CD4-positive, alpha-beta T cell (primary cell): Measurements from ENCODE around the gene BACE2. TPM values are rescaled to one million over a fixed set of nuclear protein-coding genes. Genes with fewer than 3 reads are reported as not detected.

Experiments
- ATAC-seq: fragments of 200-7000 bp; cut with Tn5 transposase; one replicate; pipeline ENCODE4 v1.10.0; 2022; ENCODE audit warnings: mild to moderate bottlenecking; ENCODE audit not compliant: poor library complexity
- CTCF ChIA-PET: fragments of 350-600 bp; sonication (Branson Sonifier 250); formaldehyde crosslinking; loops from one replicate; lab custom pipeline; 2021; ENCODE audit warnings: antibody characterized with exemption, inconsistent platforms; lab: Charles Lee
- POLR2A ChIA-PET: fragments of 350-600 bp; sonication (Branson Sonifier 250); formaldehyde crosslinking; loops from one replicate; lab custom pipeline; 2021; ENCODE audit warnings: antibody characterized with exemption, inconsistent platforms; lab: Charles Lee
- DNase-seq, 14 experiments: peaks; one replicate each; pipeline ENCODE4 v3.0.0-alpha.2; 2013 to 2020; ENCODE audit warnings: mixed read lengths in 2 of 14
- H3K27ac ChIP-seq, 2 donors: one replicate each; pipeline versions ENCODE4 v1.5.1 to v1.7.0; 2013; ENCODE audit warnings: low read length in 2 of 2, low read depth in 1 of 2, mild to moderate bottlenecking in 1 of 2
- H3K27me3 ChIP-seq, 2 experiments: 1 replicate in 1 of 2; 2 replicates in 1 of 2; pipeline versions ENCODE4 v1.6.1 to v1.7.0; 2013; ENCODE audit warnings: low read length in 2 of 2, control low read depth in 1 of 2, mild to moderate bottlenecking in 1 of 2, moderate library complexity in 1 of 2; ENCODE audit not compliant: insufficient read depth in 2 of 2, control insufficient read depth in 1 of 2
- H3K36me3 ChIP-seq: one replicate; pipeline ENCODE4 v1.6.1; 2013; ENCODE audit warnings: low read length, control low read depth; ENCODE audit not compliant: insufficient read depth
- H3K4me1 ChIP-seq: one replicate; pipeline ENCODE4 v1.6.1; 2013; ENCODE audit warnings: low read length, control low read depth; ENCODE audit not compliant: insufficient read depth
- H3K4me3 ChIP-seq: one replicate; pipeline ENCODE4 v1.5.1; 2013; ENCODE audit warnings: mild to moderate bottlenecking, low read length, moderate library complexity
- H3K9me3 ChIP-seq, 2 experiments: 1 replicate in 1 of 2; 2 replicates in 1 of 2; pipeline versions ENCODE4 v1.6.1 to v1.7.0; 2013; ENCODE audit warnings: low read length in 2 of 2, mild to moderate bottlenecking in 2 of 2, control low read depth in 1 of 2, moderate library complexity in 1 of 2; ENCODE audit not compliant: control insufficient read depth in 1 of 2, insufficient read depth in 1 of 2
- H3K27ac Mint-ChIP-seq: one replicate; pipeline ENCODE4 v1.8.0; 2020; ENCODE audit warnings: mixed read lengths
- H3K27me3 Mint-ChIP-seq: one replicate; pipeline ENCODE4 v1.8.0; 2021; ENCODE audit warnings: mixed read lengths
- H3K36me3 Mint-ChIP-seq: one replicate; pipeline ENCODE4 v1.8.0; 2021; ENCODE audit warnings: low read depth, mixed read lengths
- H3K4me1 Mint-ChIP-seq: one replicate; pipeline ENCODE4 v1.8.0; 2021; ENCODE audit warnings: low read depth, mixed read lengths
- H3K4me3 Mint-ChIP-seq: one replicate; pipeline ENCODE4 v1.8.0; 2020; ENCODE audit warnings: mild to moderate bottlenecking, mixed read lengths
- H3K9me3 Mint-ChIP-seq: one replicate; pipeline ENCODE4 v1.8.0; 2020; ENCODE audit warnings: mixed read lengths
- intact Hi-C, 2 experiments: fragments of 100-400 bp; cut with DNase I in 1 of 2; cut with micrococcal nuclease in 1 of 2; formaldehyde crosslinking; loops; one replicate each; pipeline versions ENCODE4 v1.15.1 to v1.9.0; 2023 to 2025; cut with DNase I, micrococcal nuclease
- total RNA-seq, 174 experiments: library from RNA in 2 of 174; stranded (reverse) in 2 of 174; gene quantifications; one replicate each; pipeline ENCODE4 v1.2.3 and lab custom pipeline; 2021 to 2026
- TF ChIP-seq, protein P1 (sequence below): fragments of 200-600 bp; IDR thresholded peaks from one replicate; pipeline ENCODE4 v1.8.0; 2022; ENCODE audit warnings: antibody characterized with exemption, mild to moderate bottlenecking

Gene BACE2
- total RNA-seq, 2 experiments from 2014 or later, result 0.16 TPM; not detected in 1

DNA sequence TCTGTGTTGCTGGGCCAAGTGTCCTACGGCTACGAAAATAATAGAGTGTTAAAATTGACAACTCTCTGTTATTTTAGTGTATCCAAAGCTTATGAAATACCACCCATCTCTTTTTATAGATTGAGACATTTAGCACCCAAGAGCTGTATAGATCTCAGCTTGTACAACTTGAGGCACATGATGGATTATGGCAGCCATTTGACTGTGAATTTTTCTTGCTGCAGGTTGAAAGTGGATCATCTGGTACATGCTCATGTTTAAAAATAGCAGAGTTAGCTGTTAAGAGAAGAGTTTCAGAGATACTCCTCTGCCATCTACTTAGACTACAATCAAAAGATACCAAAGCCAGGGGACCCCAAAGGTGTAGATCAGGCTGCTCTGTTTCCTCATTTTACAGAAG is 99.4 kb downstream of the BACE2 start:
- POLR2A ChIA-PET, result no interaction called here
- CTCF ChIA-PET, result no interaction called here
- H3K4me1 ChIP-seq, result no peaks in the 10 kb centered on the region

DNA sequence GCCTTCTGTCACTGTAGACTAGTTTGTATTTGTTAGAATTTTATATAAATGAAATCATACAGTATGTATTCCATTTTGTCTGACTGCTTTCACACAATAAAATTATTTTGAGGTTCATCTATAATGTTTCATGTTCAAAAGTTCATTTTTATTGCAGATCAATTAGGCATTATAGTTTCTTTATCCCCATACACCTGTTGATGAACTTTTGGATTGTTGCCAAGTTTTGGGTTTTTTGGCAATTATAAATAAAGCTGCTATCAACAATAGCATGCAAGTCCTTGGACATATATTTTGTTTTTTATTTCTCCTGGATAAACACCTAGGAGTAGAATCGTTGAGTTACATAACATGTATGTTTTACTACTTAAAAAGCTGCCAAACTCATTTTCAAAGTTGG is 101.6 kb downstream of the BACE2 start:
- Mint-ChIP-seq H3K4me3 (no peak overlapping the region), H3K27me3 (peaks cover 26% of the 10 kb centered on the region), H3K27ac (no peak overlapping the region), H3K9me3 (peaks cover 5% of the 10 kb centered on the region), H3K36me3 (no peaks in the 10 kb centered on the region), H3K4me1 (no peaks in the 10 kb centered on the region)
- no peaks in the 10 kb centered on the region for H3K4me1 ChIP-seq
- intact Hi-C loops, result no loop called here
- no peak overlapping the region for H3K4me3 ChIP-seq
- ChIA-PET POLR2A (no interaction called here), CTCF (no interaction called here)
- H3K36me3 ChIP-seq, result no peaks in the 10 kb centered on the region
- peaks cover 0 to 15% of the 10 kb centered on the region in 2 experiments for H3K9me3 ChIP-seq
- H3K27me3 ChIP-seq, result no peaks in the 10 kb centered on the region
- ATAC-seq (no peak), DNase-seq (no peak)
- H3K27ac ChIP-seq, result no peak overlapping the region
- TF ChIP-seq, protein P1, sequence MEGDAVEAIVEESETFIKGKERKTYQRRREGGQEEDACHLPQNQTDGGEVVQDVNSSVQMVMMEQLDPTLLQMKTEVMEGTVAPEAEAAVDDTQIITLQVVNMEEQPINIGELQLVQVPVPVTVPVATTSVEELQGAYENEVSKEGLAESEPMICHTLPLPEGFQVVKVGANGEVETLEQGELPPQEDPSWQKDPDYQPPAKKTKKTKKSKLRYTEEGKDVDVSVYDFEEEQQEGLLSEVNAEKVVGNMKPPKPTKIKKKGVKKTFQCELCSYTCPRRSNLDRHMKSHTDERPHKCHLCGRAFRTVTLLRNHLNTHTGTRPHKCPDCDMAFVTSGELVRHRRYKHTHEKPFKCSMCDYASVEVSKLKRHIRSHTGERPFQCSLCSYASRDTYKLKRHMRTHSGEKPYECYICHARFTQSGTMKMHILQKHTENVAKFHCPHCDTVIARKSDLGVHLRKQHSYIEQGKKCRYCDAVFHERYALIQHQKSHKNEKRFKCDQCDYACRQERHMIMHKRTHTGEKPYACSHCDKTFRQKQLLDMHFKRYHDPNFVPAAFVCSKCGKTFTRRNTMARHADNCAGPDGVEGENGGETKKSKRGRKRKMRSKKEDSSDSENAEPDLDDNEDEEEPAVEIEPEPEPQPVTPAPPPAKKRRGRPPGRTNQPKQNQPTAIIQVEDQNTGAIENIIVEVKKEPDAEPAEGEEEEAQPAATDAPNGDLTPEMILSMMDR, result no peak

More for the DNA sequence above, 99.4 kb downstream of the BACE2 start:
- H3K4me1 Mint-ChIP-seq, result no peaks in the 10 kb centered on the region
- peaks cover 26% of the 10 kb centered on the region for H3K27me3 Mint-ChIP-seq
- intact Hi-C loops, result no loop called here
- ATAC-seq (no peak), DNase-seq (no peak)
- no peaks in the 10 kb centered on the region for H3K36me3 ChIP-seq
- H3K36me3 Mint-ChIP-seq, result no peaks in the 10 kb centered on the region
- TF ChIP-seq, protein P1, result no peak
- H3K9me3 ChIP-seq, result peaks cover 0 to 11% of the 10 kb centered on the region in 2 experiments
- no peaks in the 10 kb centered on the region for H3K27me3 ChIP-seq
- H3K4me3 Mint-ChIP-seq, result no peak overlapping the region
- peaks cover 5% of the 10 kb centered on the region for H3K9me3 Mint-ChIP-seq
- H3K4me3 ChIP-seq, result no peak overlapping the region
- H3K27ac Mint-ChIP-seq, result no peak overlapping the region
- H3K27ac ChIP-seq, result no peak overlapping the region

DNA sequence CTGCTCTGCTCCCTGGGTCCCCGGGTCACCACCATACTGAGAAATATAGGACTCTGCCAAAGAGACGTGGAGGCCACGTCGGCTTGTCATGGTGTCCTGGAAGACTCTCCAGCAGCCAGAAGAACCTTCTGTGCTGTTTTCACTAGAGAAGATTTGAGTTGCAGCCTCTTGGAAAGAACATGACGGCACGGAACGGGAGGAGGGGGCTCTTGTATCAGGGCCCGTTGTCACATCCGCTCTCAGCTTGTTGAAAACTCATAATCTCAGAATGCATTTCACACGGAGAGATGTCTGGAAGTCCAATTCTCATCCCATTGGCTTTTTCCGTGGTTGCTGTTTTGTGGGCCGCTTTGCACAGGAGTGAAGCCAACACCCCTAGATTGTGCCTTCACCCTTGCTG is 109.2 kb downstream of the BACE2 start:
- no peak overlapping the region for H3K27ac Mint-ChIP-seq
- no peaks in the 10 kb centered on the region for H3K36me3 Mint-ChIP-seq
- H3K4me1 Mint-ChIP-seq, result no peaks in the 10 kb centered on the region
- H3K27me3 Mint-ChIP-seq, result peaks cover 46% of the 10 kb centered on the region
- DNase-seq (no peak), ATAC-seq (no peak)
- H3K9me3 ChIP-seq, result peaks cover 0 to 5% of the 10 kb centered on the region in 2 experiments
- H3K9me3 Mint-ChIP-seq, result no peaks in the 10 kb centered on the region
- no peak overlapping the region for H3K27ac ChIP-seq
- CTCF ChIA-PET, result no interaction called here
- no peaks in the 10 kb centered on the region for H3K4me1 ChIP-seq
- POLR2A ChIA-PET, result no interaction called here
- no peak overlapping the region for H3K4me3 Mint-ChIP-seq
- peaks cover 0 to 2% of the 10 kb centered on the region in 2 experiments for H3K27me3 ChIP-seq
- TF ChIP-seq, protein P1, result no peak
- H3K4me3 ChIP-seq, result no peak overlapping the region
- intact Hi-C loops, result no loop called here
- H3K36me3 ChIP-seq, result no peaks in the 10 kb centered on the region
